GM13976 (cell line): Measurements from ENCODE around the gene GSDME.
"Not testable (repeated sequence)": the region's sequence is repeated elsewhere in the genome, so short reads cannot be mapped to it uniquely, and the experiment has no call there.

Experiments used
- DNase-seq: peaks from one replicate; pipeline ENCODE4 v3.0.0; 2012; ENCODE audit warnings: low spot score
- in situ Hi-C: fragments of 300-500 bp; cut with MboI; formaldehyde crosslinking; loops from one replicate; pipeline ENCODE4 v1.12.0; 2022; ENCODE audit warnings: low sequenced_read_pairs, mixed read lengths, inconsistent platforms; ENCODE audit not compliant: unreplicated experiment
- TF ChIP-seq, protein P1 (sequence below): IDR thresholded peaks from 2 replicates; pipeline ENCODE4 v1.5.1; 2012; ENCODE audit warnings: borderline replicate concordance, mild to moderate bottlenecking; ENCODE audit not compliant: insufficient read depth; ENCODE audit errors: extremely low read depth, missing control alignments, control extremely low read depth

The GSDME gene

GRCh38 chr7:24738577-24738976, 18.7 kb downstream of the GSDME start:
- no peak for DNase-seq
- TF ChIP-seq, protein P1, sequence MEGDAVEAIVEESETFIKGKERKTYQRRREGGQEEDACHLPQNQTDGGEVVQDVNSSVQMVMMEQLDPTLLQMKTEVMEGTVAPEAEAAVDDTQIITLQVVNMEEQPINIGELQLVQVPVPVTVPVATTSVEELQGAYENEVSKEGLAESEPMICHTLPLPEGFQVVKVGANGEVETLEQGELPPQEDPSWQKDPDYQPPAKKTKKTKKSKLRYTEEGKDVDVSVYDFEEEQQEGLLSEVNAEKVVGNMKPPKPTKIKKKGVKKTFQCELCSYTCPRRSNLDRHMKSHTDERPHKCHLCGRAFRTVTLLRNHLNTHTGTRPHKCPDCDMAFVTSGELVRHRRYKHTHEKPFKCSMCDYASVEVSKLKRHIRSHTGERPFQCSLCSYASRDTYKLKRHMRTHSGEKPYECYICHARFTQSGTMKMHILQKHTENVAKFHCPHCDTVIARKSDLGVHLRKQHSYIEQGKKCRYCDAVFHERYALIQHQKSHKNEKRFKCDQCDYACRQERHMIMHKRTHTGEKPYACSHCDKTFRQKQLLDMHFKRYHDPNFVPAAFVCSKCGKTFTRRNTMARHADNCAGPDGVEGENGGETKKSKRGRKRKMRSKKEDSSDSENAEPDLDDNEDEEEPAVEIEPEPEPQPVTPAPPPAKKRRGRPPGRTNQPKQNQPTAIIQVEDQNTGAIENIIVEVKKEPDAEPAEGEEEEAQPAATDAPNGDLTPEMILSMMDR = no peak
- in situ Hi-C loops = no loop called here

DNA sequence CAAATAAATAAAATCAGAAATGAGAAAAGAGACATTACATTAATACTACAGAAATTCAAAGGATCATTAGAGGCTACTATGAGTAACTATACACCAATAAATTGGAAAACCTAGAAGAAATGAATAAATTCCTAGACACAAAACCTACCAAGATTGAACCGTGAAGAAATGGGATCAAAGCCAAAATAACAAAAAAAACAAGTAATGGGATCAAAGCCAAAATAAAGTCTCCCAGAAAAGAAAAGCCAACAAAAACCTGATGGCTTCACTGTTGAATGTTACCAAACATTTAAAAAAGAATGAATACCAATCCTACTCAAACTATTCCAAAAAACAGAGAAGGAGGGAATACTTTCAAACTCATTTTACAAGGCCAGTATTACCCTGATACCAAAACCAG, 20.0 kb downstream of the GSDME start:
- in situ Hi-C loops = no loop called here
- no peak for DNase-seq
- TF ChIP-seq, protein P1 = no peak

DNA sequence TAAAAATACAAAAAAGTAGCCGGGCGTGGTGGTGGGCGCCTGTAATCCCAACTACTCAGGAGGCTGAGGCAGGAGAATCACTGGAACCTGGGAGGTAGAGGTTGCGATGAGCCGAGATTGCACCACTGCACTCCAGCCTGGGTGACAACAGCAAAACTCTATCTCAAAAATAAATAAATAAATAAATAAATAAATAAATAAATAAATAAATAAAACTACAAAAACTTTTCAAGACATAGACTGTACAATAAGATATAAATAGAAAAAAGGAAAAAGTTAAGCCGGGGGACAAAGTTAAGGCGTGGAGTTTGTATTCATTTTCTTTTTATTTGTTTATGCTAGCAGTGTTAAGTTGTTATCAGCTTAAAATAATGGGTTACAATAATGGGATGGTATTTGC, 21.7 kb downstream of the GSDME start:
- in situ Hi-C loops, DNase-seq: not testable (repeated sequence)

DNA sequence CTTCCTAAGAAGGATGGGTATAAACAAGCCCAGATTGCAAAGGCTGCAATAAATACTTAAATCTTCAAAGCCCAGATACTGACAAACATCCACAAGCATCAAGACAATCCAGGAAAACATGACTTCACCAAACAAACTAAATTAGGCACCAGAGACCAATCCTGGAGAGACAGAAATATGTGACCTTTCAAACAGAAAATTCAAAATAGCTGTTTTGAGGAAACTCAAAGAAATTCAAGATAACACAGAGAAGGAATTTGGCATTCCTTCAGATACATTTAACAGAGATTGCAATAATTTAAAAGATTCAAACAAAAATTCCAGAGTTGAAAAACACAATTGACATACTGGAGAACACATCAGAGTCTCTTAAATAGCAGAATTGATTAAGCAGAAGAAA, 23.0 kb downstream of the GSDME start:
- in situ Hi-C loops = no loop called here
- no peak for DNase-seq
- TF ChIP-seq, protein P1 = no peak

DNA sequence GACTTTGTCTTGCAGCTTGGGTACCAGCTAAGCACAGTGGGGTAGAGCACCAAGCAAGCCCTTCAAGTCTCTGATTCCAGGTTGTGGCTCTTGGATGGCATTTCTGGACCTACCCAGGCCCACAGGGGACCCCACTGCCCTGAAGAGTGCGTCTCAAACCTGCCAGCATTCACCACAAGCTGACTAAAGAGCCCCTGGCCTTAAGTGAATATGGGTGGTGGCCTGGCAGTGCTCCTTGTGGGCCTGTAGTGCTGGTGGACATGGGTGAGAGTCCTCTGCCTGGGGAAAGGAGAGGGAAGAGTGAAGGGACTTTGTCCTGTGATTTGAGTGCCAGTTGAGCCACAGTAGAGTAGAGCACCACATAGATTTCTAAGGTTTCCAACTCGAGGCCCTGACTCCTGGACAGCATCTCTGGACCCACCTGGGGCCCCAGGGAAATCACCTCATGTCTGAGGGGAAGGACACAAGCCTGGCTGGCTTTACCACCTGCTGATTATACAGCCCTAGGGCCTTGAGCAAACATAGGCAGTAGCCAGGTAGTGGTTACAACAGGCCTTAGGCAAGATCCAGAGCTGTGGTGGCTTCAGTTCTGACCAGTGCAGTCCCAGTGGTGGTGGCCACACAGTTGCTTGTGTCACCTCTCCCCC, 23.7 kb downstream of the GSDME start:
- no peak for DNase-seq
- TF ChIP-seq, protein P1 = no peak
- in situ Hi-C loops = no loop called here

DNA sequence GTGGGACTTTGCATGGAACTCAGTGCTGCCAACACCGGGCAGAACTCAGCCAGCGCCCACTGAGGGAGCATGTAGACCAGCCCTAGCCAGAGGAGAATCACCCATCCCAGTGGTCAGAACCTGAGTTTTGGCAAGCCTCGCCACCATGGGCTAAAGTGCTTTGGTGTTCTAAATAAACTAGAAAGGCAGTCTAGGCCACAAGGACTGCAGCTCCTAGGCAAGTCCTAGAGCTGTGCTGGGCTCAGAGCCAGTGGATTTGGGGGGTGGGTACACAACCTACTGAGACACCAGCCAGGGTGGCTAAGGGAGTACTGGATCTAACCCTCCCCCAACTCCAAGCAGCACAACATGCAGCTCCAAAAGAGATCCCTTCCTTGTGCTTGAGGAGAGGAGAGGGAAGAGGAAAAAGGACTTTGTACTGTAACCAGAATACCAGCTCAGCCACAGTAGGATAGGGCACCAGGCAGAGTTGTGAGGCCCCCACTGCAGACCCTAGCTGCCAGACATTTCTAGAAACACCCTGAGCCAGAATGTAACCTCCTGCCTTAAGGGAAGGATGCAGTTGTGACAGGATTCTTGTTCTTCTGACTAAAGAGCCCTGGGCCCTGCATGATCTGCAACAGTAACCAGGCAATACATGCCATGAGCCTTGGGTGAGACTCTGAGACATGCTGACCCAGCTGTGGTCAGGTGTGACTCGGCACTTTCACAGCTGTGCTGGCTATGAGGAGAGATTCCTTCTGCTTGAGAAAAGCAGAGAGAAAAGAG, 24.4 kb downstream of the GSDME start:
- DNase-seq = no peak
- TF ChIP-seq, protein P1 = no peak
- in situ Hi-C loops = no loop called here

DNA sequence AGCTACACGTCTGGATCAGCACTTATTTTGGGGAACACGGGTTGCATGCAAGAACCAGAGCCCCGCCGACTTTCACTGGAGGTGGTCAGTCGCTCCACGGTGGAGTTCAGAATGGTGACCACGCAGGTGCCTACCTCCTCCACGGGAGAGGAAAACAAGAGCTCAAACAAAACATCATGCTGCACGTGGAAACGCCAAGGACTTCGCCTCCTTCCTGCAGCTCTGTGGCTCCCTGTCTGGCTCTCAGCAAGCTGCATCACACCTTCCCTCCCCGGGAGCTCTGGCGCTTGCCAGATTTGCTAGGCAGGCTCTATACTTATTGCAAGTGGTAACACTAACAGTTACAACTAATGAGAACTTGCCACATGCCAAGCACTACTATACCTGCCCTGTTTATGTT, 26.0 kb downstream of the GSDME start:
- TF ChIP-seq, protein P1 = no peak
- DNase-seq = no peak
- in situ Hi-C loops = no loop called here
